Measurements from ENCODE around the gene VPS25. TPM values are rescaled to one million over a fixed set of nuclear protein-coding genes. Genes with fewer than 3 reads are reported as not detected.

VPS25 gene
- total RNA-seq, 2 donors from 2014 or later = 57.4 to 91.8 TPM

DNA sequence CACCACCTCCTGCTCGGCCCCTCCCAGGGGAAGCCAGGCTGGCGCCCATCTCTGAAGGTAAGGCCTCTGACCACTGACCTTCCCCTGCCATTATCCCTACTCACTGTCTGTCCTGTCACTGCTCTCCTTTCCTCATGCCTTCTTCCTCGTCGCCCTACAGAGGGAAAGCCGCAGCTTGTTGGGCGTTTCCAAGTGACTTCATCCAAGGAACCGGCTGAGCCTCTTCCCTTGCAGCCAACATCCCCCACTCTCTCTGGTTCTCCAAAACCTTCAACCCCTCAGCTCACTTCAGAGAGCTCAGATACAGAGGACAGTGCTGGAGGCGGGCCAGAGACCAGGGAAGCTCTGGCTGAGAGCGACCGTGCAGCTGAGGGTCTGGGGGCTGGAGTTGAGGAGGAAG is 22.2 kb downstream of the VPS25 start:
- no peak overlapping the region for H3K4me3 ChIP-seq
- no peaks in the 10 kb centered on the region for H3K9me3 ChIP-seq
- no peak for DNase-seq (ENCODE audit: low spot score)
- H3K27ac ChIP-seq = peak overlapping the region in 1 of 2 donors; percentile 19
- H3K4me1 ChIP-seq (replicated peaks) = no peaks in the 10 kb centered on the region
- no peaks in the 10 kb centered on the region for H3K36me3 ChIP-seq
- intact Hi-C loops (cut with DNase I) = no loop called here
- 78% methylated on average over 10 of the region's 10 CpGs for WGBS
- no peaks in the 10 kb centered on the region for H3K27me3 ChIP-seq (replicated peaks; ENCODE audit: insufficient read depth)
- TF ChIP-seq POLR2AphosphoS5 (IDR thresholded peaks at IDR 0.05) (no peak), POLR2A (IDR thresholded peaks at IDR 0.05) (no peak)
- TF ChIP-seq, protein P1, sequence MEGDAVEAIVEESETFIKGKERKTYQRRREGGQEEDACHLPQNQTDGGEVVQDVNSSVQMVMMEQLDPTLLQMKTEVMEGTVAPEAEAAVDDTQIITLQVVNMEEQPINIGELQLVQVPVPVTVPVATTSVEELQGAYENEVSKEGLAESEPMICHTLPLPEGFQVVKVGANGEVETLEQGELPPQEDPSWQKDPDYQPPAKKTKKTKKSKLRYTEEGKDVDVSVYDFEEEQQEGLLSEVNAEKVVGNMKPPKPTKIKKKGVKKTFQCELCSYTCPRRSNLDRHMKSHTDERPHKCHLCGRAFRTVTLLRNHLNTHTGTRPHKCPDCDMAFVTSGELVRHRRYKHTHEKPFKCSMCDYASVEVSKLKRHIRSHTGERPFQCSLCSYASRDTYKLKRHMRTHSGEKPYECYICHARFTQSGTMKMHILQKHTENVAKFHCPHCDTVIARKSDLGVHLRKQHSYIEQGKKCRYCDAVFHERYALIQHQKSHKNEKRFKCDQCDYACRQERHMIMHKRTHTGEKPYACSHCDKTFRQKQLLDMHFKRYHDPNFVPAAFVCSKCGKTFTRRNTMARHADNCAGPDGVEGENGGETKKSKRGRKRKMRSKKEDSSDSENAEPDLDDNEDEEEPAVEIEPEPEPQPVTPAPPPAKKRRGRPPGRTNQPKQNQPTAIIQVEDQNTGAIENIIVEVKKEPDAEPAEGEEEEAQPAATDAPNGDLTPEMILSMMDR (IDR thresholded peaks at IDR 0.05) = no peak

DNA sequence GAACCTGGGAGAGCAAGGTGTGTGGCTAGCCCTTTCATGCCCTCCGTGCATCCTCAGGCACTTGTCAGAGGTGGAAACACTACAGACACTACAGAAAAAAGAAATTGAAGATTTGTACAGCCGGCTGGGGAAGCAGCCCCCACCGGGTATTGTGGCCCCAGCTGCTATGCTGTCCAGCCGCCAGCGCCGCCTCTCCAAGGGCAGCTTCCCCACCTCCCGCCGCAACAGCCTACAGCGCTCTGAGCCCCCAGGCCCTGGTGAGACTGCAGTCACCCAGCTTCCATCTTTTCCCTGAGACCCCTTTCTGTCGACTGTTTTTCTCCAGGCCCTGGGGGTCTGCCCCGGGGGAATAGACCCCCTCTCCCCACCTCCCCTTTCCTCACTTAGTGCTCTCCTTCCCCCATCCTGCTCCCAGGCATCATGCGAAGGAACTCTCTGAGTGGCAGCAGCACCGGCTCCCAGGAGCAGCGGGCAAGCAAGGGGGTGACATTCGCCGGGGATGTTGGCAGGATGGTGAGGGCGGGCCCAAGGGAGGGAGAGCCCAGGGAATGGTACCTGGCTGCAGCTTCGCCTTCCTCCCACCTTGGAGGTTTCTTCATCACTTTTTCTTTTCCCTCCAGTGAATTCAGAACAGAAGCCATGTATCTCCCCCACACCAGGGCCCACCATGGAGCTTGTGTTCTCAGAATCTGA is 23.0 kb downstream of the VPS25 start:
- no peak overlapping the region for H3K4me3 ChIP-seq
- no peaks in the 10 kb centered on the region for H3K36me3 ChIP-seq
- DNase-seq (ENCODE audit: low spot score) = no peak
- intact Hi-C loops (cut with DNase I) = no loop called here
- H3K27ac ChIP-seq = peak overlapping the region in 1 of 2 donors; percentile 85
- no peaks in the 10 kb centered on the region for H3K9me3 ChIP-seq
- H3K27me3 ChIP-seq (replicated peaks; ENCODE audit: insufficient read depth) = no peaks in the 10 kb centered on the region
- WGBS = 87% methylated on average over 18 of the region's 18 CpGs
- TF ChIP-seq POLR2A (IDR thresholded peaks at IDR 0.05) (no peak), POLR2AphosphoS5 (IDR thresholded peaks at IDR 0.05) (no peak)
- TF ChIP-seq, protein P1 (IDR thresholded peaks at IDR 0.05) = no peak
- H3K4me1 ChIP-seq (replicated peaks) = no peaks in the 10 kb centered on the region

- WGBS = 70% methylated on average over 10 of the region's 10 CpGs
- DNase-seq (ENCODE audit: low spot score) = no peak
- intact Hi-C loops (cut with DNase I) = no loop called here
- Histone ChIP-seq H3K27me3 (replicated peaks; ENCODE audit: insufficient read depth) (no peaks in the 10 kb centered on the region), H3K9me3 (no peaks in the 10 kb centered on the region), H3K4me3 (peak overlapping the region; percentile 66 to 75), H3K27ac (peak overlapping the region; percentile 85 to 88), H3K4me1 (replicated peaks) (no peaks in the 10 kb centered on the region), H3K36me3 (no peaks in the 10 kb centered on the region)
- TF ChIP-seq POLR2AphosphoS5 (IDR thresholded peaks at IDR 0.05) = peak; percentile 47
- TF ChIP-seq, protein P1 (IDR thresholded peaks at IDR 0.05) = no peak
Measured at GRCh38 chr17:42797067-42798007, 24.1 kb downstream of the VPS25 start.

DNA sequence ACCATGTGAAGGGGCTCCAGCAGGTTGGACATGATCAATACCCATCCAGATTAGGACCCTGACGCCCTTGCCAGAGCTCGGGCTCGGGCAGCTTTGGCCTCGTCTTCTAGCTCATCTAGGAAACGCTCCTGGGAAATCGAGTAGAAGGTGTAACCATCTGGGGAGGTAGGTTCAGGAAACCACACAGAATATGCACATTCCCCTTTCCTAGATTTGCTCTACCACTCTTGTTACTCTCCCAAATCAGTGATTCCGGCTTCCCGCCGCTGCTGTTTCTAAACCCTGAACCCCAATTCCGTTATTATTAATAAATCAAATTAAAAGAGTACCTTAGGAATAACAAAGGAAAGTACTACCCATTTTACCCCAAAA is 24.7 kb downstream of the VPS25 start:
- DNase-seq (ENCODE audit: low spot score) = no peak
- WGBS = 18% methylated on average over 10 of the region's 10 CpGs
- intact Hi-C loops (cut with DNase I) = no loop called here

More for the DNA sequence above, 24.7 kb downstream of the VPS25 start:
- Histone ChIP-seq H3K27me3 (replicated peaks; ENCODE audit: insufficient read depth) (no peaks in the 10 kb centered on the region), H3K36me3 (no peaks in the 10 kb centered on the region), H3K9me3 (no peaks in the 10 kb centered on the region), H3K4me1 (replicated peaks) (no peaks in the 10 kb centered on the region), H3K27ac (peak overlapping the region; percentile 85 to 88), H3K4me3 (peak overlapping the region; percentile 66 to 75)
- TF ChIP-seq POLR2A (IDR thresholded peaks at IDR 0.05) = no peak
